AG10803 (cell line): ENCODE data around the gene OR1I1.

Experiments used
- DNase-seq: peaks from one replicate; pipeline ENCODE4 v3.0.0; 2010; ENCODE audit warnings: low read depth
- H3K4me3 ChIP-seq: 2 replicates; pipeline ENCODE4 v1.5.1; 2011; ENCODE audit warnings: mild to moderate bottlenecking, low read length, control low read depth
- CTCF ChIP-seq: conservative IDR thresholded peaks from 2 replicates; pipeline ENCODE4 v1.5.1; 2011; ENCODE audit warnings: mild to moderate bottlenecking, low read length, control low read depth, inconsistent platforms

Gene OR1I1

GRCh38 chr19:15113245-15114152, 31.5 kb downstream of the OR1I1 start:
- no peak for DNase-seq
- H3K4me3 ChIP-seq = no peak overlapping the region
- TF ChIP-seq CTCF = no peak

- no peak for TF ChIP-seq CTCF
- DNase-seq = peak; percentile 47
- H3K4me3 ChIP-seq = no peak overlapping the region
Measured at GRCh38 chr19:15114153-15114540, 32.1 kb downstream of the OR1I1 start.

GRCh38 chr19:15115080-15115479, 33.1 kb downstream of the OR1I1 start:
- no peak for TF ChIP-seq CTCF
- DNase-seq = peak; percentile 55
- H3K4me3 ChIP-seq = no peak overlapping the region

- H3K4me3 ChIP-seq = no peak overlapping the region
- TF ChIP-seq CTCF = no peak
- no peak for DNase-seq
Measured at GRCh38 chr19:15115762-15116615, 34.0 kb downstream of the OR1I1 start.

GRCh38 chr19:15116856-15117255, 34.8 kb downstream of the OR1I1 start:
- no peak for DNase-seq
- no peak for TF ChIP-seq CTCF
- no peak overlapping the region for H3K4me3 ChIP-seq

GRCh38 chr19:15118248-15118647, 36.2 kb downstream of the OR1I1 start:
- no peak for DNase-seq
- no peak overlapping the region for H3K4me3 ChIP-seq

More at GRCh38 chr19:15118248-15118647, 36.2 kb downstream of the OR1I1 start:
- no peak for TF ChIP-seq CTCF
